Measurements from ENCODE around the gene FAM107B. TPM values are rescaled to one million over a fixed set of nuclear protein-coding genes. Genes with fewer than 3 reads are reported as not detected.

Gene FAM107B
- total RNA-seq, 1 donor from 2014 or later, result 45.1 TPM

GRCh38 chr10:14532473-14533251 lies 242.0 kb downstream of the FAM107B start:
- DNase-seq, result no peak

- no peak for DNase-seq
Observed at GRCh38 chr10:14531974-14532373, 242.7 kb downstream of the FAM107B start.

GRCh38 chr10:14530465-14530864 lies 244.2 kb downstream of the FAM107B start:
- DNase-seq, result no peak

- DNase-seq, result no peak
Observed at GRCh38 chr10:14529351-14529750, 245.3 kb downstream of the FAM107B start.

- DNase-seq, result no peak
Observed at GRCh38 chr10:14528450-14528849, 246.2 kb downstream of the FAM107B start.

- DNase-seq, result no peak
Observed at GRCh38 chr10:14527915-14528314, 246.8 kb downstream of the FAM107B start.

GRCh38 chr10:14527134-14527844 lies 247.4 kb downstream of the FAM107B start:
- DNase-seq, result no peak

GRCh38 chr10:14526326-14526725 lies 248.4 kb downstream of the FAM107B start:
- DNase-seq, result no peak

GRCh38 chr10:14524691-14525324 lies 249.9 kb downstream of the FAM107B start:
- no peak for DNase-seq

GRCh38 chr10:14523286-14523685 lies 251.4 kb downstream of the FAM107B start:
- no peak for DNase-seq

- no peak for DNase-seq
Observed at GRCh38 chr10:14519785-14520184, 254.9 kb downstream of the FAM107B start.

GRCh38 chr10:14518149-14518548 lies 256.5 kb downstream of the FAM107B start:
- no peak for DNase-seq

GRCh38 chr10:14513123-14513522 lies 261.6 kb downstream of the FAM107B start:
- DNase-seq, result peak; percentile 42

- no peak for DNase-seq
Observed at GRCh38 chr10:14510346-14510745, 264.4 kb downstream of the FAM107B start.

- DNase-seq, result peak; percentile 90
Observed at GRCh38 chr10:14508725-14509124, 266.0 kb downstream of the FAM107B start.

- peak; percentile 82 for DNase-seq
Observed at GRCh38 chr10:14507781-14508180, 266.9 kb downstream of the FAM107B start.

GRCh38 chr10:14507176-14507575 lies 267.5 kb downstream of the FAM107B start:
- DNase-seq, result peak; percentile 47

- no peak for DNase-seq
Observed at GRCh38 chr10:14502431-14502830, 272.3 kb downstream of the FAM107B start.

GRCh38 chr10:14500172-14500765 lies 274.4 kb downstream of the FAM107B start:
- DNase-seq, result no peak

- no peak for DNase-seq
Observed at GRCh38 chr10:14499601-14499904, 275.1 kb downstream of the FAM107B start.

GRCh38 chr10:14498326-14498725 lies 276.4 kb downstream of the FAM107B start:
- no peak for DNase-seq

GRCh38 chr10:14491811-14492210 lies 282.9 kb downstream of the FAM107B start:
- DNase-seq, result no peak
